H1 (cell line): ENCODE measurements around the gene GRID2. TPM values are rescaled to one million over a fixed set of nuclear protein-coding genes. Genes with fewer than 3 reads are reported as not detected.

Source experiments
- CTCF ChIA-PET: fragments of 300-600 bp; sonication (Branson Sonifier 250); formaldehyde crosslinking; loops from one replicate; lab custom pipeline; 2021; ENCODE audit not compliant: partially characterized antibody; lab: Charles Lee
- POLR2A ChIA-PET: fragments of 300-600 bp; sonication (Branson Sonifier 250); formaldehyde crosslinking; loops from one replicate; lab custom pipeline; 2021; ENCODE audit warnings: inconsistent platforms; ENCODE audit not compliant: partially characterized antibody; lab: Charles Lee
- DNase-seq, 2 experiments: peaks; one replicate each; pipeline versions ENCODE4 v3.0.0 to v3.0.0-alpha.2; 2010 to 2022; ENCODE audit warnings: low spot score in 2 of 2, low read depth in 1 of 2, mixed read lengths in 1 of 2
- FAIRE-seq: peaks from 2 replicates; lab custom pipeline; 2011; peaks lifted over from hg19 to GRCh38; lab: Jason Lieb, UNC
- H2AFZ ChIP-seq: 2 replicates; pipeline ENCODE4 v1.8.1; 2012; ENCODE audit warnings: low read length, inconsistent platforms
- H2AK5ac ChIP-seq: 2 replicates; pipeline ENCODE4 v1.6.1; 2013; ENCODE audit warnings: low read depth, low read length
- H2BK120ac ChIP-seq: replicated peaks from 2 replicates; pipeline ENCODE3; 2013; ENCODE audit warnings: low read depth, low read length, inconsistent platforms
- H2BK12ac ChIP-seq: 2 replicates; pipeline ENCODE4 v1.6.1; 2013; ENCODE audit warnings: low read depth, low read length
- H2BK15ac ChIP-seq: 2 replicates; pipeline ENCODE4 v1.6.1; 2013; ENCODE audit warnings: low read length
- H2BK20ac ChIP-seq: 2 replicates; pipeline ENCODE4 v1.6.1; 2013; ENCODE audit warnings: low read length
- H2BK5ac ChIP-seq: 2 replicates; pipeline ENCODE4 v1.6.1; 2013; ENCODE audit warnings: low read depth, low read length
- H3K14ac ChIP-seq: 2 replicates; pipeline ENCODE4 v1.6.1; 2013; ENCODE audit warnings: inconsistent platforms; ENCODE audit not compliant: insufficient read length
- H3K18ac ChIP-seq: 2 replicates; pipeline ENCODE4 v1.6.1; 2013; ENCODE audit warnings: low read length; ENCODE audit errors: extremely low read depth
- H3K23ac ChIP-seq: 2 replicates; pipeline ENCODE4 v1.6.1; 2013; ENCODE audit warnings: inconsistent platforms; ENCODE audit not compliant: insufficient read length
- H3K23me2 ChIP-seq: 2 replicates; pipeline ENCODE4 v1.6.1; 2013; ENCODE audit warnings: low read depth, low read length
- H3K27ac ChIP-seq: 2 replicates; pipeline ENCODE4 v1.6.1; 2011; ENCODE audit warnings: low read depth, low read length, inconsistent platforms
- H3K27me3 ChIP-seq, 4 experiments: replicated peaks in 1 of 4; 1 replicate in 1 of 4; 2 replicates in 3 of 4; pipeline versions ENCODE4 v1.6.1 to v1.8.1; 2011 to 2013; ENCODE audit warnings: low read length in 3 of 4, mild to moderate bottlenecking in 3 of 4, inconsistent platforms in 2 of 4, mixed read lengths in 2 of 4, moderate library complexity in 1 of 4; ENCODE audit not compliant: control insufficient read depth in 3 of 4, insufficient read depth in 3 of 4; ENCODE audit errors: extremely low read depth in 1 of 4
- H3K36me3 ChIP-seq, 4 experiments: 2 replicates each; pipeline versions ENCODE4 v1.6.1 to v1.8.1; 2011 to 2013; ENCODE audit warnings: mild to moderate bottlenecking in 4 of 4, low read length in 3 of 4, moderate library complexity in 2 of 4, control low read depth in 1 of 4, inconsistent platforms in 1 of 4; ENCODE audit not compliant: insufficient read depth in 4 of 4, control insufficient read depth in 2 of 4
- H3K4ac ChIP-seq: replicated peaks from 2 replicates; pipeline ENCODE3; 2013; ENCODE audit warnings: low read length, low read depth, mixed read lengths, inconsistent platforms; ENCODE audit not compliant: insufficient read length
- H3K4me1 ChIP-seq, 4 experiments: replicated peaks in 1 of 4; 1 replicate in 1 of 4; 2 replicates in 3 of 4; pipeline versions ENCODE4 v1.6.1 to v1.8.1; 2011 to 2013; ENCODE audit warnings: low read length in 3 of 4, inconsistent platforms in 2 of 4, mixed read lengths in 1 of 4; ENCODE audit not compliant: insufficient read depth in 4 of 4, control insufficient read depth in 3 of 4
- H3K4me2 ChIP-seq, 2 experiments: 2 replicates each; pipeline versions ENCODE4 v1.6.1 to v1.8.1; 2011 to 2013; ENCODE audit warnings: low read depth in 2 of 2, low read length in 2 of 2, control low read depth in 1 of 2, inconsistent platforms in 1 of 2, mild to moderate bottlenecking in 1 of 2; ENCODE audit not compliant: insufficient read depth in 1 of 2
- H3K4me3 ChIP-seq, 4 experiments: fragments of 200-600, 300-600 bp in 1 of 4; sonication (generic), shearing (Covaris generic), sonication (Bioruptor Twin) in 1 of 4; 2 replicates each; pipeline versions ENCODE4 v1.5.1 to v1.8.1; 2011 to 2016; ENCODE audit warnings: low read length in 4 of 4, low read depth in 3 of 4, control low read depth in 2 of 4, inconsistent platforms in 2 of 4, mild to moderate bottlenecking in 2 of 4, mixed read lengths in 1 of 4, moderate library complexity in 1 of 4; ENCODE audit not compliant: insufficient read depth in 2 of 4; ENCODE audit errors: extremely low read depth in 1 of 4
- H3K56ac ChIP-seq: replicated peaks from 2 replicates; pipeline ENCODE3; 2013; ENCODE audit warnings: low read depth, mild to moderate bottlenecking, mixed read lengths, low read length, inconsistent platforms; ENCODE audit not compliant: insufficient read length
- H3K79me1 ChIP-seq: 2 replicates; pipeline ENCODE4 v1.6.1; 2013; ENCODE audit warnings: low read depth, low read length, control low read depth
- H3K79me2 ChIP-seq, 2 experiments: 2 replicates each; pipeline versions ENCODE4 v1.6.1 to v1.8.1; 2012 to 2013; ENCODE audit warnings: low read length in 2 of 2, mild to moderate bottlenecking in 2 of 2, inconsistent platforms in 1 of 2; ENCODE audit not compliant: insufficient read depth in 2 of 2, control insufficient read depth in 1 of 2
- H3K9ac ChIP-seq, 4 experiments: replicated peaks in 1 of 4; 1 replicate in 1 of 4; 2 replicates in 3 of 4; pipeline versions ENCODE4 v1.6.1 to v1.8.1; 2011 to 2013; ENCODE audit warnings: low read depth in 3 of 4, low read length in 3 of 4, control low read depth in 2 of 4, mild to moderate bottlenecking in 2 of 4, moderate library complexity in 2 of 4, inconsistent platforms in 1 of 4; ENCODE audit errors: extremely low read depth in 1 of 4
- H3K9me3 ChIP-seq, 2 experiments: 2 replicates each; pipeline versions ENCODE4 v1.6.1 to v1.8.1; 2012 to 2013; ENCODE audit warnings: mild to moderate bottlenecking in 2 of 2, moderate library complexity in 2 of 2, control low read depth in 1 of 2, inconsistent platforms in 1 of 2, low read depth in 1 of 2, low read length in 1 of 2, mixed read lengths in 1 of 2; ENCODE audit not compliant: insufficient read depth in 2 of 2
- H4K20me1 ChIP-seq, 2 experiments: replicated peaks in 1 of 2; 2 replicates each; pipeline versions ENCODE3 to v1.8.1; 2011 to 2013; ENCODE audit warnings: inconsistent platforms in 2 of 2, low read length in 2 of 2, mild to moderate bottlenecking in 1 of 2; ENCODE audit not compliant: insufficient read depth in 2 of 2, control insufficient read depth in 1 of 2
- H4K5ac ChIP-seq: 2 replicates; pipeline ENCODE4 v1.6.1; 2013; ENCODE audit warnings: low read length, low read depth, mixed read lengths, inconsistent platforms; ENCODE audit not compliant: insufficient read length
- H4K8ac ChIP-seq: 2 replicates; pipeline ENCODE4 v1.8.0; 2013; ENCODE audit warnings: mild to moderate bottlenecking, moderate library complexity, low read length, inconsistent platforms; ENCODE audit not compliant: insufficient read depth; ENCODE audit errors: extremely low read depth
- H4K91ac ChIP-seq: replicated peaks from 2 replicates; pipeline ENCODE3; 2013; ENCODE audit warnings: low read length, mixed read lengths, inconsistent platforms; ENCODE audit not compliant: insufficient read length
- EZH2 ChIP-seq: fragments of 200-600 bp; sonication (generic); IDR thresholded peaks from 2 replicates; pipeline ENCODE4 v1.7.1; 2012; ENCODE audit warnings: low read depth, mild to moderate bottlenecking, moderate library complexity, low read length, inconsistent platforms; ENCODE audit not compliant: severe bottlenecking
- POLR2A ChIP-seq, 2 experiments: IDR thresholded peaks; 1 replicate in 1 of 2; 2 replicates in 1 of 2; pipeline ENCODE4 v1.6.1; 2011; ENCODE audit warnings: low read depth in 2 of 2, low read length in 2 of 2, mild to moderate bottlenecking in 2 of 2; ENCODE audit errors: control extremely low read depth in 1 of 2
- SP1 ChIP-seq: IDR thresholded peaks from 2 replicates; pipeline ENCODE4 v1.6.1; 2011; ENCODE audit warnings: low read depth, low read length
- YY1 ChIP-seq: IDR thresholded peaks from 2 replicates; pipeline ENCODE4 v1.6.1; 2011; ENCODE audit warnings: low read depth, mild to moderate bottlenecking, low read length
- WGBS, 2 experiments: shearing (Covaris generic) in 1 of 2; methylation state at CpG; one replicate each; pipeline versions ENCODE4 v1.1.6 to v1.1.7; 2013 to 2015; ENCODE audit warnings: low lambda C conversion rate in 2 of 2, mixed read lengths in 2 of 2, inconsistent platforms in 1 of 2, low coverage in 1 of 2, missing lambda C conversion rate in 1 of 2; ENCODE audit not compliant: insufficient replicate concordance in 2 of 2, insufficient coverage in 1 of 2, insufficient read length in 1 of 2; ENCODE audit errors: extremely low coverage in 1 of 2, missing lambda C conversion rate in 1 of 2; 5-methylcytosine and 5-hydroxymethylcytosine counted together
- polyA plus RNA-seq, 7 experiments: library from polyadenylated mRNA; depleted of rRNA in 3 of 7; stranded (reverse) in 5 of 7; unstranded in 2 of 7; fragments of >200 nt in 5 of 7; fragments of 200-250 nt in 2 of 7; gene quantifications; 1 replicate in 5 of 7; 2 replicates in 1 of 7; 4 replicates in 1 of 7; pipeline versions ENCODE4 v1.2.1 to v1.2.3, GENCODE V29; 2011 to 2013; ENCODE audit warnings: missing spikeins in 2 of 7, mixed read lengths in 2 of 7
- total RNA-seq: library from RNA; stranded (reverse); fragmentation: NEBNext Ultra II Directional; extraction: Animal tissue kit (Norgen Biotek cat#: 25700); gene quantifications from 2 replicates; pipeline ENCODE4 v1.2.1, GENCODE V29; 2021

Gene GRID2
- total and polyA plus RNA-seq, 2 of the 8 experiments (the other 6 are each of a cell fraction or from before 2014, with no cell fraction given) = 31.1 to 81.9 TPM

- Histone ChIP-seq H2AK5ac (no peak overlapping the region), H3K4me3 (0 out of 8 replicates have a peak overlapping the region, but pooled peaks of 1 of the 4 experiments have one; percentile 5), H4K8ac (no peak overlapping the region), H3K23me2 (no peaks in the 10 kb centered on the region), H3K36me3 (no peaks in the 10 kb centered on the region), H3K79me2 (no peaks in the 10 kb centered on the region), H2BK15ac (no peak overlapping the region), H2BK120ac (no peak overlapping the region), H3K23ac (no peak overlapping the region), H3K4ac (no peak overlapping the region), H4K5ac (no peak overlapping the region), H3K27ac (no peak overlapping the region), H4K20me1 (no peaks in the 10 kb centered on the region), H2BK20ac (no peak overlapping the region), H2BK12ac (no peak overlapping the region), H3K9ac (no peak overlapping the region), H4K91ac (no peak overlapping the region), H3K18ac (no peak overlapping the region), H3K4me2 (peak overlapping the region in 1 of 2 experiments; percentile 46; a peak in 2 of 4 replicates), H3K14ac (no peak overlapping the region), H3K4me1 (peaks cover 2 to 8% (median 3%) of the 10 kb centered on the region in 4 experiments; a peak in 4 of 7 replicates), H3K9me3 (no peaks in the 10 kb centered on the region), H2BK5ac (no peak overlapping the region), H3K79me1 (no peaks in the 10 kb centered on the region), H3K27me3 (no peaks in the 10 kb centered on the region), H3K56ac (no peak overlapping the region), H2AFZ (no peak overlapping the region)
- 72% methylated on average over 6 of the region's 6 CpGs; no CpG with 5 or more reads in 1 of the 2 experiments for WGBS, 2 experiments
- no peak for DNase-seq
- CTCF ChIA-PET = interaction anchor here (0.5 to 2.0 kb wide), 4 partner anchors 13 to 882 kb away, joined by 3 to 5 read pairs (median 4); no protein-coding TSS in a partner anchor
- TF ChIP-seq SP1 (no peak), POLR2A (IDR thresholded peaks at IDR 0.05; ENCODE audit: control extremely low read depth in 1 of 2, low read depth in 2 of 2, low read length in 2 of 2) (no peak), YY1 (no peak), EZH2 (no peak)
- POLR2A ChIA-PET = interaction anchor here (0.6 kb wide), 1 partner anchor 17 kb away, joined by 5 read pairs; no protein-coding TSS in a partner anchor
- no peak for FAIRE-seq
These were observed 1444.9 kb downstream of the GRID2 start for GRCh38 chr4:93748373-93749291.
